ENCODE measurements around the gene SMCP. TPM values are rescaled to one million over a fixed set of nuclear protein-coding genes. Genes with fewer than 3 reads are reported as not detected.

Gene SMCP
- total and polyA plus RNA-seq, 2 of the 13 experiments (the other 11 are each of a cell fraction or from before 2014, with no cell fraction given), result not detected

GRCh38 chr1:152912471-152912870 lies 34.3 kb downstream of the SMCP start:
- Histone ChIP-seq H4K20me1 (ENCODE audit: insufficient read depth, low read length) (no peaks in the 10 kb centered on the region), H2AFZ (ENCODE audit: low read length) (no peak overlapping the region), H3K4me3 (replicated peaks in 1 of 3; ENCODE audit: insufficient read depth in 1 of 3, low read depth in 2 of 3, low read length in 3 of 3) (no peak overlapping the region), H3K4me2 (ENCODE audit: low read depth, low read length) (no peak overlapping the region), H3K9me3 (ENCODE audit: low read length) (no peaks in the 10 kb centered on the region), H3K36me3 (replicated peaks in 1 of 2; ENCODE audit: control insufficient read depth in 1 of 2, insufficient read depth in 2 of 2, low read length in 2 of 2) (no peaks in the 10 kb centered on the region), H3K4me1 (ENCODE audit: insufficient read depth, low read length) (no peaks in the 10 kb centered on the region), H3K79me2 (ENCODE audit: insufficient read depth, low read length) (no peaks in the 10 kb centered on the region), H3K27me3 (ENCODE audit: control insufficient read depth in 1 of 2, insufficient read depth in 2 of 2, low read length in 2 of 2) (peaks cover 0 to 3% of the 10 kb centered on the region in 2 experiments; a peak in 1 of 5 replicates), H3K9ac (ENCODE audit: insufficient read depth, low read depth, low read length) (no peak overlapping the region), H3K27ac (ENCODE audit: extremely low read length, insufficient read depth, low read length) (no peak overlapping the region)
- no TSS peak for BruUV-seq (replicated peaks)
- ATAC-seq, result no peak
- ChIA-PET CTCF (ENCODE audit: low intra/inter-chr PET ratio, low total read pairs) (no interaction called here), POLR2A (no interaction called here)
- DNase-seq (ENCODE audit: low spot score), result no peak
- WGBS (ENCODE audit: low lambda C conversion rate), result 0% methylated on average over 1 of the region's 1 CpG
- intact Hi-C loops (cut with micrococcal nuclease; ENCODE audit: unreplicated experiment) (no loop called here), in situ Hi-C loops (cut with HindIII; ENCODE audit: extremely low pct_ligation_motif_present, low pct_unique_long_range_greater_than_20kb) (loop anchor here (10.0 kb wide), 1 partner anchor 312 kb away; no protein-coding TSS in a partner anchor)
- TF ChIP-seq ZNF550 (CRISPR knock-in tag; IDR thresholded peaks at IDR 0.05; ENCODE audit: borderline replicate concordance) (no peak), ZNF251 (CRISPR knock-in tag; IDR thresholded peaks at IDR 0.05) (no peak), ZFP90 (CRISPR knock-in tag; IDR thresholded peaks at IDR 0.05; ENCODE audit: borderline replicate concordance) (no peak), ZNF580 (CRISPR knock-in tag; IDR thresholded peaks at IDR 0.05; ENCODE audit: borderline replicate concordance, low read depth) (no peak), ZNF512 (CRISPR knock-in tag; IDR thresholded peaks at IDR 0.05) (no peak), ZMAT5 (CRISPR knock-in tag; IDR thresholded peaks at IDR 0.05; ENCODE audit: borderline replicate concordance, low read depth) (no peak), ZSCAN20 (CRISPR knock-in tag; IDR thresholded peaks at IDR 0.05; ENCODE audit: borderline replicate concordance) (no peak)
- FAIRE-seq, result no peak

Measured in HepG2 (cell line).